Spleen (tissue), 7 donors: ENCODE results near the gene TXNDC2.

Experiments used
- CTCF ChIP-seq, 11 experiments: fragments of 200-600 bp in 7 of 11; fragments of 450-650 bp in 4 of 11; sonication (generic) in 4 of 11; IDR thresholded peaks in 8 of 11; conservative IDR thresholded peaks in 3 of 11; 1 replicate in 7 of 11; 2 replicates in 4 of 11; pipeline versions ENCODE4 v1.4.0 to v1.8.0; 2016 to 2021; ENCODE audit warnings: antibody characterized with exemption in 11 of 11, inconsistent platforms in 4 of 11, mild to moderate bottlenecking in 1 of 11
- POLR2A ChIP-seq, 3 donors: fragments of 450-650 bp; IDR thresholded peaks; one replicate each; pipeline ENCODE4 v1.5.1; 2017; ENCODE audit warnings: antibody characterized with exemption in 3 of 3, mild to moderate bottlenecking in 1 of 3
- donor health status: DM: no; HTN: no; CAD: no; lungs with moderate emphysema.
- donor health status: DM: no; HTN: no; CAD: no.
- donor health status: DM: no; HTN: no; CAD: no.

- TF ChIP-seq CTCF (IDR thresholded peaks at IDR 0.05 in 8 of 11, conservative IDR thresholded peaks at IDR 0.05 in 3 of 11) (no peak), POLR2A (IDR thresholded peaks at IDR 0.05) (no peak)
Measured at GRCh38 chr18:9914334-9914583, 28.5 kb downstream of the TXNDC2 start.
